Muscle of back (tissue), 11 donors: Measurements from ENCODE around the gene CDH2. TPM values are rescaled to one million over a fixed set of nuclear protein-coding genes. Genes with fewer than 3 reads are reported as not detected.

Experiments
- DNase-seq, 3 donors: peaks; one replicate each; pipeline versions ENCODE4 v3.0.0 to v3.0.0-alpha.2; 2013
- polyA plus RNA-seq, 10 donors: library from polyadenylated mRNA; unstranded; fragments of 120-200 nt; gene quantifications; one replicate each; pipeline ENCODE4 v1.2.1, GENCODE V29; 2013; ENCODE audit not compliant: insufficient read length in 10 of 10

The CDH2 gene
- polyA plus RNA-seq, 10 donors: 3.9 to 8.4 (median 6.3) TPM

- no peak for DNase-seq
These were observed 81.9 kb downstream of the CDH2 start for GRCh38 chr18:28095041-28095440.

- no peak for DNase-seq
These were observed 85.7 kb downstream of the CDH2 start for GRCh38 chr18:28091197-28091596.

GRCh38 chr18:28088477-28088876 lies 88.5 kb downstream of the CDH2 start:
- DNase-seq: no peak

- peak in 2 of 3 donors; percentile 58 to 74 for DNase-seq
These were observed 90.0 kb downstream of the CDH2 start for GRCh38 chr18:28086670-28087552.

- DNase-seq: no peak
These were observed 95.4 kb downstream of the CDH2 start for GRCh38 chr18:28081516-28081915.

- no peak for DNase-seq
These were observed 96.0 kb downstream of the CDH2 start for GRCh38 chr18:28080876-28081300.

GRCh38 chr18:28079883-28080282 lies 97.0 kb downstream of the CDH2 start:
- DNase-seq: no peak

- DNase-seq: no peak
These were observed 98.1 kb downstream of the CDH2 start for GRCh38 chr18:28078849-28079248.

- DNase-seq: no peak
These were observed 98.6 kb downstream of the CDH2 start for GRCh38 chr18:28078298-28078697.

- no peak for DNase-seq
These were observed 101.4 kb downstream of the CDH2 start for GRCh38 chr18:28075501-28075900.

GRCh38 chr18:28074076-28074475 lies 102.9 kb downstream of the CDH2 start:
- DNase-seq: no peak

GRCh38 chr18:28073658-28074057 lies 103.3 kb downstream of the CDH2 start:
- DNase-seq: no peak

GRCh38 chr18:28071199-28071598 lies 105.7 kb downstream of the CDH2 start:
- peak in 1 of 3 donors; percentile 12 for DNase-seq

- DNase-seq: no peak
These were observed 108.7 kb downstream of the CDH2 start for GRCh38 chr18:28068207-28068606.

- no peak for DNase-seq
These were observed 109.6 kb downstream of the CDH2 start for GRCh38 chr18:28067346-28067745.

GRCh38 chr18:28065793-28066186 lies 111.1 kb downstream of the CDH2 start:
- DNase-seq: no peak

GRCh38 chr18:28065031-28065792 lies 111.7 kb downstream of the CDH2 start:
- peak in 1 of 3 donors; percentile 93 for DNase-seq

- DNase-seq: peak in 1 of 3 donors; percentile 21
These were observed 113.0 kb downstream of the CDH2 start for GRCh38 chr18:28063926-28064325.

- peak in 1 of 3 donors; percentile 8 for DNase-seq
These were observed 113.6 kb downstream of the CDH2 start for GRCh38 chr18:28063271-28063761.

GRCh38 chr18:28062443-28062842 lies 114.5 kb downstream of the CDH2 start:
- no peak for DNase-seq

GRCh38 chr18:28059861-28060260 lies 117.1 kb downstream of the CDH2 start:
- DNase-seq: no peak

- no peak for DNase-seq
These were observed 126.4 kb downstream of the CDH2 start for GRCh38 chr18:28050545-28050944.

GRCh38 chr18:28048612-28049011 lies 128.3 kb downstream of the CDH2 start:
- no peak for DNase-seq
